IPS DF 4.7 (cell line): ENCODE measurements around the gene PGA5.
A peak's percentile ranks its signal among the peaks of the same experiment; 100 is the strongest.
"Not testable (repeated sequence)": the region's sequence is repeated elsewhere in the genome, so short reads cannot be mapped to it uniquely, and the experiment has no call there.

ENCODE experiments used
- DNase-seq: peaks from one replicate; pipeline ENCODE4 v3.0.0-alpha.2; 2013; ENCODE audit warnings: low spot score; ENCODE audit errors: extremely low read depth

Gene PGA5

DNA sequence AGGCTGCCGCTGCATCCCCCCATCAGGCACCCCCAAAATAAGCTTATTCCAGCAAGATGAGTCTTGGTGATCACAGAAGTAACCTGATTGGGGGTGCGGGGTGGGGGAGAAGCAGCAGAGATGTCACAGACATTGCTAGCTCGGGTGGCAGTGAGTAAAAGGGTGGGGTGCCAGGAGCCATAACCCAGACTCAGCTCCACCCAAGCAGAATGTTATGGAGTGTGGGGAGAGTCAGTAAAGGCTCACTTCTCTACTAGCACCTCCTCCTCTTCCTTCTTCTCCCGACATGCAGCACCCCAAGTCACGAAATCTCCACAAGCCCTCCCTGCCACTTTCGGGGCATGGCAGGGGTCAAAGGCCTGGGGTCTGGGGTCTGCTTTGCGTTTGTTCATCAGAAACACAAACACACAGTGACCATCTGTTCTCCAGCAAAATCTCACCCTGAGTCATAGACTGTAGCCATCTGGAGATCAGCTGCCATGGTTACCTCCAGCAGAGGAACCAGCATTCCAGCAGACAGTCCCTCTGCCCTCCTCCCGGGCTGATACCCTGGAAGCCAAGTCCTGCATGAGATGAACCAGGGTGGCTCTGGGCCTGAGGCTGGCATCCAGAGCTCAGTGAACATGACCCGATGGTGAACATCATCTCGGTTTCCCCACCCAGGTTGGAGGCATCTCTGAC lies 14.4 kb upstream of the PGA5 start:
- DNase-seq, result not testable (repeated sequence)

DNA sequence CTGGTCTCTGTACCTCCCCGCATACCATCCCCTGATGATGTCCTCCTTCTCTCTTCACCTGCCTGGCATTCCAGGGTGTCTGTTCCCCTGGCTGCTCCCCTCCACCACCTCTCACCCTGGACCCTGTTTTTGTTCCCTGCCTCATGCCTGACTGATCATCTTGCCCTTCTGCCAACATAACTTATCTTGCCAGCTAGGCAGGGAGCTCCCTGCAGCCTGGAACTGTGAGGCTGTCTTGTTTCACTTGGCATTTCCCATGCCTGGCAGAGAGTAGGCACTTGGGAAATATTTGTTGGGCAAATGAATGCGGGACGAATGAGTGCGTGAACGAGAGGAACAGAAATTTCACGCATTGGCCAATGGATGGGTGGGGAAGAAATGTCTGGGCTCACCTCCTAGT lies 11.5 kb upstream of the PGA5 start:
- DNase-seq, result not testable (repeated sequence)

DNA sequence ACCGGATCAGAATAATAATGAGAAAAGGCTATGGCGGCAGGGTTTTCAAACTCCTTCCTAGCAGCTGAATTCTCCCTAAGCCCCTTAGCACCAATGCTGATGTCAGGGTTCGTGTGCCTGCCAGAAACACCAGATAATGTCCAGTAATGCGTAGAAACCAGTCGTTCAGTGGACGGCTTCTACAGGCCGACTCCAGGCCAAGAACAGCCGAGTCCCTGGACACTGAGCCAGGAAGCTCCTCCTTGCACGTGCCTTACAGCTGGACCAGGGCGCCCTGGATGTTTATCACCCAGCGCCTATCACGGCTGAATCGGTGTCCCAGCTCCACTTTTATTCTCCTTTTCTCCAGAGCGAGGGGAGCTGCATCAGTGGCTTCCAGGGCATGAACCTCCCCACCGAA lies 9.9 kb upstream of the PGA5 start:
- not testable (repeated sequence) for DNase-seq

DNA sequence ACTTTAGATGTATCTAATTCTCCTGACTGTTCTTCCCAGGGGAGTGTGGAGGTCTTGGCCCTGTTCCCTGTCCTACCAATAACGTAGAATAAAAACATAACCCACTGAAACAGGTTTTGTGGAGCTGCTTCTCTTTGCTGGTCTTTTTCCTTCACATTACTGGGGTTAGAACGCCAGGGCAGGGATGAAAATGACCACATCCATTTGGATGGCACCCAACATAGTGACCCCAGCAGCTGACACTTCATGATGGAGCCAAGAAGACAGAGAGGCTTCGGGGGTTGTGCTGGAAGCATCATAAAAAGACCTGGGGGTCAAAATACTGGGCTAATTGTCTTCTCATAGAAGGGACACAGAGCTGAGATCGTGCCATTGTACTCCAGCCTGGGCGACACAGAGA lies 9.4 kb upstream of the PGA5 start:
- not testable (repeated sequence) for DNase-seq

DNA sequence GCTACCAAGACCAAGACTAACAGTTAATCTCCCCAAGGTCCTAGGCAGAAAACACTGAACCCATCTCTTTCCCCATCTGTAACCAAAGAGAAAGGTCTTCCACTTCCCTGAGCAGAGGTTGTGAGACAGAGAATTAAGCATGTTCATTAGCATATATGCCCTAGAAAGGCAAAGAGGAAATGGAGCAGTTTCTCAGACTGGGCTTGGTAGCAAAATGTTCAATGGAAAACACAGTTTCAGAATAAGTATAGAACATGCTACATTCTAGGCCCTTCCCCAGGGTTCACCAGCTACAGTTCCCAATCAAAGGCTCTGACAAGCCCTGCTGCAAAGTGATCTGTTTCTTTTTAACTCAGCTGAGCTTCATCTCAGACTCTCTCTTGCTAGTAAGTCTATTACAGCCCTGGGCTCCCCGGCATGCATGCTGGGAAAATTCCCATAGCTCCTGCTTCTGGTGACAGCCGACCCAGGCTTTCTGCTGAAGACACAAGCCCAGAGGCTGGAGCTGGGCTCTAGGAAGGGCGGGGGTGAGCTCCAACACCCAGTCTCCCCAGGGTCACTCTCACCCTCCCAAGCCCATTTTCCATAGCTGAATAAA lies 8.3 kb upstream of the PGA5 start:
- not testable (repeated sequence) for DNase-seq

DNA sequence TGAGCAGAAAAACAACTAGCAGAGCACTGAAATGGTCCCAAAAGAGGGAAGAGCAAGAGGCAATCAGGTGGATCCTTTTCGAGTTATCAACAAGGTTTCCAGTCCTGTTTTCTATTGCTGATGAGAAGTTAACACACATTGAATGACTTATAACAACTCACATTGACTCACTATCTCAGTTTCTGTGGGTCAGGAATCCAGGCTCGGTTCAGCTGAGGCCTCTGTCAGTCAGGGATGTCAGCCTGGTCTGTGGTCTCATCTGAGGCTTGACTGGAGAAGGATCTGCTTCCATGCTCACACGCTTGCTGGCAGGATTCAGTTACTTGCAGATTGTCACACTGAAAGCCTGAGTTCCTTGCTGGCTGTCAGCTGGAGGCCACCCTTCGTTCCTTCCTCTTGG lies 3.8 kb upstream of the PGA5 start:
- not testable (repeated sequence) for DNase-seq

DNA sequence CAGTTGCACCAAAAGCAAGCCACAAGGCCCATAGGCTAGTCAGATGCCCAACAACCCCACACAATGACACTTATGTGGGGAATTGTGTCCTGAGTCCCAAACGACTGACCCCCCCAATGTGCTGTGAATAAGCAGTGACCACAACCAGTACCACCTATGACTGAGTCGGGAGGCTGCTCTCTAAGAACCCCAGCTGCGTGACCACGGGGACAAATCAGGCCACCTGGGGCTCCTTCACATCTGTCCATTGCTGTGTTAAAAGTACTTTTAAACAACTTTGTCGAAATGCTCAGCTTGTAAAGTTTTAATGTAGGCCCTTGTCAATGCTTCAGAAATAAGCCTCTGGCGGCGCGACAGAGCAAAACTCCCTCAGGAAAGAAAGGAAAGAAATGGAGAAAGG lies 687 bp upstream of the PGA5 start:
- DNase-seq, result not testable (repeated sequence)

DNA sequence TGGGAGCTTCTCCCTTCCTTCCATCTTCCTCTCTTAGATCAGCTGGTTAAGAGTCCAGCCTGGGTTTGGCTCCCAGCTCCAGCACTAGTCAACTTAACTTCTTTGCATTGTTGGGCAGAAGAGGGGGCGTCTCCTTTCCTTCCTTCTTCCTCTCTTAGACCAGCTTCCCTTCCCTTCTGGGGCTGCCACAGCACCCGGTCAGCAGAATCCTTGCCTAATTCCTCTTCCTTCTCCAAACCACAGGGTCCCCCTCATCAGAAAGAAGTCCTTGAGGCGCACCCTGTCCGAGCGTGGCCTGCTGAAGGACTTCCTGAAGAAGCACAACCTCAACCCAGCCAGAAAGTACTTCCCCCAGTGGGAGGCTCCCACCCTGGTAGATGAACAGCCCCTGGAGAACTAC lies 551 bp downstream of the PGA5 start:
- DNase-seq, result not testable (repeated sequence)

DNA sequence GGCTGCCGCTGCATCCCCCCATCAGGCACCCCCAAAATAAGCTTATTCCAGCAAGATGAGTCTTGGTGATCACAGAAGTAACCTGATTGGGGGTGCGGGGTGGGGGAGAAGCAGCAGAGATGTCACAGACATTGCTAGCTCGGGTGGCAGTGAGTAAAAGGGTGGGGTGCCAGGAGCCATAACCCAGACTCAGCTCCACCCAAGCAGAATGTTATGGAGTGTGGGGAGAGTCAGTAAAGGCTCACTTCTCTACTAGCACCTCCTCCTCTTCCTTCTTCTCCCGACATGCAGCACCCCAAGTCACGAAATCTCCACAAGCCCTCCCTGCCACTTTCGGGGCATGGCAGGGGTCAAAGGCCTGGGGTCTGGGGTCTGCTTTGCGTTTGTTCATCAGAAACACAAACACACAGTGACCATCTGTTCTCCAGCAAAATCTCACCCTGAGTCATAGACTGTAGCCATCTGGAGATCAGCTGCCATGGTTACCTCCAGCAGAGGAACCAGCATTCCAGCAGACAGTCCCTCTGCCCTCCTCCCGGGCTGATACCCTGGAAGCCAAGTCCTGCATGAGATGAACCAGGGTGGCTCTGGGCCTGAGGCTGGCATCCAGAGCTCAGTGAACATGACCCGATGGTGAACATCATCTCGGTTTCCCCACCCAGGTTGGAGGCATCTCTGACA lies 4.4 kb downstream of the PGA5 start:
- DNase-seq, result not testable (repeated sequence)

DNA sequence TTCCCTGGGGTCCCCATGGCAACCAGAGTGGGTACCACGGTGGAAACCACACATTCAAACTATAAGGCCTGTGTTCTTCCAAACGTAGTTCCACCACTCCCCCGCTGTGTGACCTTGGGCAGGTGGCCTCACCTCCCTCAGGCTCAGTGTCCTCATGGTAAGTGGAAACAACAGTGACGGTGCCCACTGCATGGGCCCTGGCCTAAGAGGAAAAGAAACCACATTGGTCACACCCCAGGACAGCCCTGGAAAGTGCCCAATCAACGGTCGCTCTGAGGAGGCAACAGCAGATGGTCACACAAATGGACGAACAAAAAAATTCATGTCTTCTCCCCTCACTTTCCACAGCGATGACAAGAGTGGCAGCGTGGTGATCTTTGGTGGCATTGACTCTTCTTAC lies 7.1 kb downstream of the PGA5 start:
- not testable (repeated sequence) for DNase-seq

DNA sequence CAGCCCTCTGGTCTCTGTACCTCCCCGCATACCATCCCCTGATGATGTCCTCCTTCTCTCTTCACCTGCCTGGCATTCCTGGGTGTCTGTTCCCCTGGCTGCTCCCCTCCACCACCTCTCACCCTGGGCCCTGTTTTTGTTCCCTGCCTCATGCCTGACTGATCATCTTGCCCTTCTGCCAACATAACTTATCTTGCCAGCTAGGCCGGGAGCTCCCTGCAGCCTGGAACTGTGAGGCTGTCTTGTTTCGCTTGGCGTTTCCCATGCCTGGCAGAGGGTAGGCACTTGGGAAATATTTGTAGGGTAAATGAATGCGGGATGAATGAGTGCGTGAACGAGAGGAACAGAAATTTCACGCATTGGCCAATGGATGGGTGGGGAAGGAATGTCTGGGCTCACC lies 8.2 kb downstream of the PGA5 start:
- not testable (repeated sequence) for DNase-seq

DNA sequence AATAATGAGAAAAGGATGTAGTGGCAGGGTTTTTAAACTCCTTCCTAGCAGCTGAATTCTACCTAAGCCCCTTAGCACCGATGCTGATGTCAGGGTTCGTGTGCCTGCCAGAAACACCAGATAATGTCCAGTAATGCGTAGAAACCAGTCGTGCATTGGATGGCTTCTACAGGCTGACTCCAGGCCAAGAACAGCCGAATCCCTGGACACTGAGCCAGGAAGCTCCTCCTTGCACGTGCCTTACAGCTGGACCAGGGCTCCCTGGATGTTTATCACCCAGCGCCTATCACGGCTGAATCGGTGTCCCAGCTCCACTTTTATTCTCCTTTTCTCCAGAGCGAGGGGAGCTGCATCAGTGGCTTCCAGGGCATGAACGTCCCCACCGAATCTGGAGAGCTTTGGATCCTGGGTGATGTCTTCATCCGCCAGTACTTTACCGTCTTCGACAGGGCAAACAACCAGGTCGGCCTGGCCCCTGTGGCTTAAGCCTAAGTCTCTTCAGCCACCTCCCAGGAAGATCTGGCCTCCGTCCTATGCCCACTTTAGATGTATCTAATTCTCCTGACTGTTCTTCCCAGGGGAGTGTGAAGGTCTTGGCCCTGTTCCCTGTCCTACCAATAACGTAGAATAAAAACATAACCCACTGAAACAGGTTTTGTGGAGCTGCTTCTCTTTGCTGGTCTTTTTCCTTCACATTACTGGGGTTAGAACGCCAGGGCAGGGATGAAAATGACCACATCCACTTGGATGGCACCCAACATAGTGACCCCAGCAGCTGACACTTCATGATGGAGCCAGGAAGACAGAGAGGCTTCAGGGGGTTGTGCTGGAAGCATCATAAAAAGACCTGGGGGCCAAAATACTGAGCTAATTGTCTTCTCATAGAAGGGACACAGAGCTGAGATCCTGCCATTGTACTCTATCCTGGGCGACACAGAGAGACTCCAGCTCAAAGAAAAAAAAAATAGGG lies 10.1 kb downstream of the PGA5 start:
- DNase-seq, result not testable (repeated sequence)

DNA sequence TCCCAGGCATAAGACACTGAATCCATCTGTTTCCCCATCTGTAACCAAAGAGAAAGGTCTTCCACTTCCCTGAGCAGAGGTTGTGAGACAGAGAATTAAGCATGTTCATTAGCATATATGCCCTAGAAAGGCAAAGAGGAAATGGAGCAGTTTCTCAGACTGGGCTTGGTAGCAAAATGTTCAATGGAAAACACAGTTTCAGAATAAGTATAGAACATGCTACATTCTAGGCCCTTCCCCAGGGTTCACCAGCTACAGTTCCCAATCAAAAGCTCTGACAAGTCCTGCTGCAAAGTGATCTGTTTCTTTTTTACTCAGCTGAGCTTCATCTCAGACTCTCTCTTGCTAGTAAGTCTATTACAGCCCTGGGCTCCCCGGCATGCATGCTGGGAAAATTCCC lies 11.4 kb downstream of the PGA5 start:
- DNase-seq, result not testable (repeated sequence)

DNA sequence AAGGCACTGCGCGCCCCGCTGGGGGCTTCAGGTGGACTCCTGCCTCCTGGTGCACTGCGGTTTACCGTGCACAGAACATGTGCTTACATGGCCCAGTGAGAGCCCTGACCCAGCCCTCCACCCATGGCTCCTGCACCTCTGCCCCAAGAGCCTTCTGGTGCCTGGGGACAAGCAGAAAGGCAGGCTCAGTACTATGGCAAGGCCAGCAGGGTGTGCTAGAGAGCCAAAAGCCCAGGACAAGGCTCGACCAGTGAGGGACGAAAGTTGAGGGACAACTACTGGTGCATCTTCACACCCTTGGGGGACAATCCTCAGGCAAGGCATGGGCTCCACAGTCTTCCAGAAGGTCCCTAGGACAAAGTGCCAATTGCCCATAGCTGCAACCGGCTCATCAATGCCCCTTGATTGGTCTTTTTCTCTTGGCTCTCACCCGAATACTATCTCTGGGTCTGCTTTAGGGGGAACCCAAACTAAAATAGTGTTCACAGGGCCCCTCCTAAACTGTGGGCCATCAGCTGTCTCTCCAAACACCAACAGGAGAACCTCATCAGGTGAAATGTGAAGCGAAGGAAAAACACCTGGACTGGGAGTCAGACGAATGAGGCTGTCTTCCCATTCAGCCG lies 13.5 kb downstream of the PGA5 start:
- DNase-seq, result peak; percentile 60

DNA sequence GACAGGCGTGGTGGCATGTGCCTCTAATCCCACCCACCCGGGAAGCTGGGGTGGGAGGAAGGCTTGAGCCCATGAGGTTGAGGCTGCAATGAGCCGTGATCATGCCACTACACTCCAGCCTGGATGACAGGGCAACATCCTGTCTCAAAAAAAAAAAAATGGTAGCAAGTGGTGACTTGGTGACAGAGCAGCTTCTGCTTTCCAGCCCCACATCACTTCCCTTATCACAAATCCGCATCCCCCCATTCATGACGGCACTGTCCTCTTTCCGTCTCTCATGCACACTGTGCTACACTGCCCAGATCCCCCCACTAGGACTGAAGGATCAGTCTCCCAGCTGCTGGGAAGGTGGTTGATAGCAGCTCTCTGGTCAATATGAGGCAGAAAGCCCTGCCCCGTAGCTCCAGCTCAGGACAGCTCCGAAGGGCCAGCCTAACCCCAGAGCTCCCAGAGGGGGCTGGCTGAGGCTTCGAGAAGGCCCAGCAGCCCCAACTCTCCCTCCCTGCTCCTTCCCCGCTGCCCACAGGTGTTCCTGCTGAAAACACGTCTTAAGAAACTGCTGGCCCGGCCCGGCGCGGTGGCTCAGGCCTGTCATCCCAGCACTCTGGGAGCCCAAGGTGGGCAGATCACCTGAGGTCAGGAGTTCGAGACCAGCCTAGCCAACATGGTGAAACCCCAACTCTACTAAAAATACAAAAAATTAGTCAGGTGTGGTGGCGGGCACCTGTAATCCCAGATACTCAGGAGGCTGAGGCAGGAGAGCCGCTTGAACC lies 15.9 kb downstream of the PGA5 start:
- DNase-seq, result no peak

DNA sequence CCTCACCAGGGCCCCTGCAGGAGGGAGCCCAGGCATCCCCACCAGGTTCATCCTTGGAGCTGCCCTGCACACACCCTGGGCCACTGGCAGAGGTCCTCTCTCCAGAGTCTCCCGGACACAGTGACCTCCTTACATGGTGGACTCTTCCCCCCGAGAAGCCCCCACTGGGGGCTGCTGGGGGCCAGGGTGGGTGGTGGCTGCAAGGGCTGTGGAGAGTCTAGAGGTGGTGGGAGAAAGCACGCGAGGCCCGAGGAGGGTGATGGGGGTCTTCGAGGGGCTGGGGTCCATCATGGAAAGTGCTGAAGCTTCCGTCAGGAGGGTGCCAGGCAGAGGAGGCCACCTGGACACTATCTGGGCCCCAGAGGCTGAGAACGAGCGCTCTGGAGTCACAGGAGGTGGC lies 17.6 kb downstream of the PGA5 start:
- no peak for DNase-seq

DNA sequence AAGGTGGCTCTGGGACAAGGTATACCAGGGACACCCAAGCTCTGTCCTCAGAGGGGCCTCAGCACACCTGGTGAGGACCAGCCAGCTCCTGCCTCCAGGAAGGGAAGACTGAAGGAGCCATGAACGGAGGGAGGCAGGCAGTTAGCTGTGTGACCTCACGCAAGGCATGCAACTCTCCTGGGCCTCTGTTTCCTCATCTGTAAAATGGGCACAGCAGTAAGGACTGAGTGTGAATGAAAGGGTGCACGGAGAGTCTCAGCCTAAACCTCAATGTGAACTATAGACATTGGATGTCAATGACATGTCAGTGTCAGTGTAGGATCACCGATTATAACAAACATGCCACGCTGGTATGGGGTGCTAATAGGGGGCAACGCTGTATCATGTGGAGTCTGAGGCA lies 18.4 kb downstream of the PGA5 start:
- no peak for DNase-seq

DNA sequence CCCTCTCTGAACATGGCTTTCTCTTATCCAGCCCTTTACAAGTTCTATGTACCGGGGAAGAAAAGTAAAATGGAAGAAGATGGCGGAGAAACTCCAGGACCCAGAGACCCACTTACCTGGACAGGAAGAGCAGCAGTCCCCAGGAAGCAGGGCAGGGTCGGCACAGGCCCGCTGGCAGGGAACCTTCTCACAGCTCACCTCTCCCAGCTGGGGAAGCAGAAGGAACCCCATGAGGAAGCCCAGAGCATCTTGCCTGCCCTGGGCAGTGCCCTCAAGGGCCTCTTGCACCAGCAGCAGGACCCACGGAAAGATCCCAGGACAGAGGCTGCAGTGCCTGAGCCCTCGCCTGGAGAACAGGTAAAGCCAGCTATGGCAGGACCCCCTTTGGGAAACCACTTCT lies 23.4 kb downstream of the PGA5 start:
- DNase-seq, result no peak

DNA sequence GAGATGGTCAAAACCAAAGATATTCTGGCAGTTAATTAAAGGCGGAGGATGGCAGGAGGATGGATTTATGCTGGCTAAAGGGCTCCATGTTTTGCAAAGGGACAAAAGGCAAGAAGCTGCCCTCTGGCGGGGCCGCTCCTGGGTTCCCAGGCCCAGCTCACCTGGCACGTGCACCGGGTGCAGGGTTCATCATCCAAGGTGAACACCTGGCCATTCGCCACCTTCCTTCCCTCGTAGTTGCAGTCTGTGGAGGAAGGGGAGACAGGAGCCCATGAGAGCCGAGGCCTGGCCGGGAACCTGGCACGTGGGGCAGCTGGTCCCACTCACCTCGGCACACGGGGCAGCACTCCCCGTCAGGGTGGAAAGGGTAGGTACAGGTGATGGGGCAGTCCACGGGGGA lies 23.8 kb downstream of the PGA5 start:
- DNase-seq, result no peak

DNA sequence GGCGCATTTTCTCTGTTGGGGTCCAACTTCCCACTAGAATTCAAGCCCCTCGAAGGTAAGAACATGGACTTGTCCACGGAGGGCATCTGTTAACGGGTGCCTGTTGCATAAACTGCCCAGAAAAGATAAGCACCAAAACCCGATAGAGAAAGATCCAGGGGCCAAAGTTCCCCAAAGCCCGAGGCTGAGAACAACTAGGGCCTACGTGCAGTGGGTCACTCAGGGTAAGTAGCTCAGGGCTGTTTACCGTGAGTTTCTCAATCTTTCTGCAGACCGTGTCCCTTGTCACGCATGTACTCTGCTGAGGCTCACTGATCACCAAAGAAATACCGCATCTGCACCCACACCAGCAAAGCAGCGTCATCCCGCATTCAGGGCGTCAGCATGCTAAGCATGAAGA lies 24.4 kb downstream of the PGA5 start:
- DNase-seq, result no peak
